ENCODE measurements around the gene HNRNPCL2.
"Not testable (repeated sequence)": the region's sequence is repeated elsewhere in the genome, so short reads cannot be mapped to it uniquely, and the experiment has no call there.

The HNRNPCL2 gene

DNA sequence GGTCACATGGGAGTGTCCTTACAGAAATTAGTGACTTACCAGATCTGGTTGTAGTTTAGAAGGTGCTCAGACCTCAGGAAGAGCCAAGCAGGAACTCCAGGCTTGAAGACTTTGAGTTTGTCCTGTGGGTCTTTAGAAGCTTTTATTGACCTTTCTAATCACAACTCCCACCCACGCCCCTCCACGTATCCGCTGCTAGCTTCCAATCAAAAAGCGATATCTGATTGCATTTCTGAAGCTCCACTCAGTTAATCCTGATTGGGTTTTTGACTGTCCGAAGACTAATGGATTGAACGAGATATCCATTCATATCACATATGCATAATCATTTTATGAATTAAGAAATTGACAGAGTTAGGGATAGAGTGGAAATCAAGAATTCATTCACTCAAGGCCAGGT is at the start of gene HNRNPCL2:
TSS of gene HNRNPCL2 (minus strand) at position 101 of the 400 bp plus-strand sequence. CDS start 454 bp downstream, outside the sequence.
- H3K4me3 ChIP-seq (ENCODE audit: low read depth, low read length); DNase-seq (ENCODE audit: low read depth): not testable (repeated sequence)

DNA sequence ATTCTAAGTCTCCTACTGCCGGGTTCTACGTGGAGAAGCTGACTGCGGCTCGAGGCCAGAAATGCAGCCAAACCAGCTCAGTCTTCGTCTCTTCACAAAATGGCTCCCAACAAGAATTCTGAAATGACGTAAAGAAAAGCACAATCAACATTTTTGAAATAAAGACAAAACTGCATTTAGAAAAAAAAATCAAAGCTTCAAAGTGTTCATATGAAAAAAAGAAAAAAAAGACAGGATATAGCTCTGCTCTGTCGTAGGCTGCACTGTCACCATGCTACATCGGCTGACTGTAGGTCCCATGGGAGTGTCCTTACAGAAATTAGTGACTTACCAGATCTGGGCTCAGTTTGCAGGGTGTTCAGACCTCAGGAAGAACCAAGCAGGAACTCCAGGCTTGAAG is 48.9 kb upstream of the HNRNPCL2 start, which contains the start of gene HNRNPCL4:
TSS of gene HNRNPCL4 (minus strand) at position 101 of the 400 bp plus-strand sequence. CDS start 164 bp downstream, outside the sequence.
- DNase-seq (ENCODE audit: low read depth); H3K4me3 ChIP-seq (ENCODE audit: low read depth, low read length): not testable (repeated sequence)

DNA sequence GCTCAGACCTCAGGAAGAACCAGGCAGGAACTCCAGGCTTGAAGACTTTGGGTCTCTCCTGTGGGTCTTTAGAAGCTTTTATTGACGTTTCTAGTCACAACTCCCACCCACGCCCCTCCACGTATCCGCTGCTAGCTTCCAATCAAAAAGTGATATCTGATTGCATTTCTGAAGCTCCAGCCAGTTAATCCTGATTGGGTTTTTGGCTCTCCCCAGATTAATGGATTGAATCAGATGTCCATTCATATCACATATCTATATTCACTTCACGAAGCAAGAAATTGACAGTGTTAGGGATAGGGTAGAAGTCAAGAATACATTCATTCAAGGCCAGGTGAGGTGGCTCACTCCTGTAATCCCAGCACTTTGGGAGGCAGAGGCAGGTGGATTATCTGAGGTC is 39.3 kb upstream of the HNRNPCL2 start, which contains the start of gene PRAMEF26:
TSS of gene PRAMEF26 (minus strand) at position 101 of the 400 bp plus-strand sequence. CDS start 2,914 bp downstream, outside the sequence.
- not testable (repeated sequence) for H3K4me3 ChIP-seq (ENCODE audit: low read depth, low read length); DNase-seq (ENCODE audit: low read depth)

DNA sequence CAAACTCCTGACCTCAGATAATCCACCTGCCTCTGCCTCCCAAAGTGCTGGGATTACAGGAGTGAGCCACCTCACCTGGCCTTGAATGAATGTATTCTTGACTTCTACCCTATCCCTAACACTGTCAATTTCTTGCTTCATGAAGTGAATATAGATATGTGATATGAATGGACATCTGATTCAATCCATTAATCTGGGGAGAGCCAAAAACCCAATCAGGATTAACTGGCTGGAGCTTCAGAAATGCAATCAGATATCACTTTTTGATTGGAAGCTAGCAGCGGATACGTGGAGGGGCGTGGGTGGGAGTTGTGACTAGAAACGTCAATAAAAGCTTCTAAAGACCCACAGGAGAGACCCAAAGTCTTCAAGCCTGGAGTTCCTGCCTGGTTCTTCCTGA is 46.2 kb downstream of the HNRNPCL2 start, which contains the start of gene PRAMEF25:
TSS of gene PRAMEF25 (plus strand) at position 301 of the 400 bp plus-strand sequence. CDS start 2,920 bp downstream, outside the sequence.
- not testable (repeated sequence) for H3K4me3 ChIP-seq (ENCODE audit: low read depth, low read length); DNase-seq (ENCODE audit: low read depth)
